HG03460 (cell line): ENCODE measurements around the gene GARNL3.

Source experiments
- ATAC-seq: cut with Tn5 transposase; IDR thresholded peaks from one replicate; pipeline ENCODE4 v1.9.1; 2021; ENCODE audit not compliant: unreplicated experiment

GARNL3 gene

DNA sequence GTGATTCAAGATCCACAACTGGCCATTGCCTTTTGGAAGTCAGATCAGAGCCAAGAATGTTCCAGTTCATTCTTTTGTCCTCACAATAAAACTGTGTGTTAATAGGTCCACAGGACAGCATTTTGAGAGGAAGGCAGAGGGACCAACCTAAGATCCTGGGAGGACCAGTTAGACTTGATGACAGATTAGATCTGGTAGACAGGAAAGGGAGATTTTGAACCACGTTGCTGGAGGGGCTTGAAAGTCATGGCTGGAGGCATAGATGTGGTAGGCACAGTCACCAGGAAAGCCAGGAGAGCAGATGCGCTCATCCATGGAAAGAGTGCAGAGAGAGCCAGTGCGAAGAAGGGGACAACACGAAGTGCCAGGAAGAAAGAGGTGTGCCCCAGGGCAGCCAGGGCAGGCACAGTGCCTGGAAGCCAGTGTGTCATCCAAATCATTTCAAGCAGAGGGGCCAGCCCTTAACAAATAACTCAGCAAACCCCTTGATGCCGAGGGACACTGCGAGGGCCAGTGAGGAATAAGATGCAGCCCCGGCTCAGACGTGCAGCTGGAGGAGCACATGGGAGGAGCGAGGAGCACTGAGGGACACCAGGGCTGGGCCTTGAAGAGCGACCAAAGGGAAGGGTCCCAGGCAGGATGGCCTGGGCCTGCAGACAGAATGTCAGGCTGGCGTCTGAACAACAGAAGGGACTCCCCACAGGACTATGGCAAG, 119.6 kb downstream of the GARNL3 start:
- ATAC-seq = no peak

DNA sequence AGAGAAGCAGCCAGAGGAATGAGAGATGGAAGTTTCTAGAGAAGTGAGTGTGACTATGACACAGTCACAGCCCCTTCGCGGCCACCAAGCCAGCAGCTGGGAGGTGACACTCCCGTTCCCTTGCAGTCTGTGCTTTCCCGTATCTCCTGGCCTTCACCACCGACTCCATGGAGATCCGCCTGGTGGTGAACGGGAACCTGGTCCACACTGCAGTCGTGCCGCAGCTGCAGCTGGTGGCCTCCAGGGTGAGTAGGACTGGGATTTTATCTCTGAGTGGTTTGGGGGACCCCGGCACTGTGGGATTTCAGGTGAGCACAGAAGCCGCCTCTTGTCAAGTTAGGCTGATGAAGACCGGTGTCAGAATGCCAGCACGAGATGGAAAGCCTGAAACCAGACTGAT, 120.3 kb downstream of the GARNL3 start:
- no peak for ATAC-seq

DNA sequence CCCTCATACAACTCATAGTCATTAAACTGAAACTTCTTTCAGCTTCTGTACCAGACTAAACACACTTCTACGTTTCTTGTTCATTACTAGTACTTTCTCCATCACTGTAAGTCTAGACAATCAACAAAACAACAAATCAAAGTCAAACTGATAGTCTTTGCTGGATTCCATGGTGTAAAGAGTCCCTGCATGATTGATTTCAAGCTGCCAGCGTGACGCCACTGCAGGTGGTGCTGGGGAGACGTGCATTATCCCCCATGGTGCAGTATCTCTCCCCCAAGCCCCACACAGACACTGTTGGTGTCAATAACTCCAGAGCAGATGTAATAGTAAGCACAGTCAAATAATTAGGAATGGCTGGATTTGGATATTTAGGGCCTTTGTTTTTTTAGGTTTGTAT, 121.7 kb downstream of the GARNL3 start:
- no peak for ATAC-seq

DNA sequence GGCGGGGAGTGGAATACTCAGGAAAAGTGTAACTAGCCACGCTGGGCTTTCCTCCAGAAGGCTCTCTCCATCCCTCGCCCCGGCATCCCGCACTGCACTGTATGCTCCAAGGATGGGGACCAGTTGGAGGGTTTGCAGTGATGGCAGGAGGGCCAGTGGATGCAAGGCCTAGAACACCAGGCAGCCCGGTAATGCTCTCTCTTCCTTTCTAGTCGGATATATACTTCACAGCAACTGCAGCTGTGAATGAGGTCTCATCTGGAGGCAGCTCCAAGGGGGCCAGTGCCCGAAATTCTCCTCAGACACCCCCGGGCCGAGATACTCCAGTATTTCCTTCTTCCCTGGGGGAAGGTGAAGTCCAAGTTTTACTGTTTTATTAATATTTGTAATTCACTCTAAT, 122.4 kb downstream of the GARNL3 start:
- no peak for ATAC-seq

- peak; percentile 80 for ATAC-seq
These were observed 123.7 kb downstream of the GARNL3 start for GRCh38 chr9:127388037-127388855.

DNA sequence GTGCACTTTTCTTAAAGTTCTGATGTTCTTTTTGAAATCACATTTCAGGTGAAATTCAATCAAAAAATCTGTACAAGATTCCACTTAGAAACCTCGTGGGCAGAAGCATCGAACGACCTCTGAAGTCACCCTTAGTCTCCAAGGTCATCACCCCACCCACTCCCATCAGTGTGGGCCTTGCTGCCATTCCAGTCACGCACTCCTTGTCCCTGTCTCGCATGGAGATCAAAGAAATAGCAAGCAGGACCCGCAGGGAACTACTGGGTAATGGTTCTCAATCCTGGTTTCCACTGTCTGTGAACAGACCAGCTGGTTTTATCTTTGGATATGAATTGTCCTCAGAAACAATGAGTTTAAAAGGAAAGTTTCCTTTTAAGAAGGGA, 124.3 kb downstream of the GARNL3 start:
- no peak for ATAC-seq

DNA sequence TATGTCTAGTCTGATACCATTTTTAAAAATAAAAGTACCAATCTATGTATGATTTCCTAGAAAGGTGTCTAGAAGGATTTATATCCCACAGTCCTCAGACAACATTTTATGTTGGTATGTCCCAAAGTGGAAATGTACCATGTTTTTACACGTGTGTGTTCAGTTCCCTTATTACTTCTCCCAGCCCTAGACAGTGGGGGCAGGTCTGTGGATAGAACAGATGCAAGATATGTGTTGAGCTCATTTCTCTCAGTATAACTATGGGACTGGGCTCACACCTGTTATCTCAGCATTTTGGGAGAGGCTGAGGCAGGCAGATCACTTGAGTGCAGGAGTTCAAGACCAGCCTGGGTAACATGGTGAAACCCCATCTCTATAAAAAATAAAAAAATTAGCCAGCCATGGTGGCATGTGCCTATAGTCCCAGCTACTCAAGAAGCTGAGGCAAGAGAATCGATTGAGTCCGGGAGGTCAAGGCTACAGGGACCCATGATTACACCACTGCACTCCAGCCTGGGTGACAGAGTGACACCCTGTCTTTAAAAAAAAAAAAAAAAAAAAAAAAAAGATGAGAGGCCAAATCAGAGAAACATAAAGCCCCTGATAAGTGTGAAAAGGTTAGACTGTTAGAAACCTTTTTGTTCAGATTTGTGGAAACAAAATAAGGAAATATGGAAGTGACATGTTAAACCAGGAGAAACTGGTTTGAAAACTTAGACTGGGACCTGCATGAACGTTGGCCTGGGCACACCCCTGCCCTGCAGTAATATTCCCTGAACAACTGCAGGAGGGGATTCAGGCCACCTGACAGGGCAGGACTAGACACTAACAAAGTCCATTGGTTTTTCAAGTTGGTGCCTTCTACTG, 125.0 kb downstream of the GARNL3 start:
- no peak for ATAC-seq

- no peak for ATAC-seq
These were observed 125.6 kb downstream of the GARNL3 start for GRCh38 chr9:127390248-127390545.

GRCh38 chr9:127390563-127390962, 126.0 kb downstream of the GARNL3 start:
- no peak for ATAC-seq

DNA sequence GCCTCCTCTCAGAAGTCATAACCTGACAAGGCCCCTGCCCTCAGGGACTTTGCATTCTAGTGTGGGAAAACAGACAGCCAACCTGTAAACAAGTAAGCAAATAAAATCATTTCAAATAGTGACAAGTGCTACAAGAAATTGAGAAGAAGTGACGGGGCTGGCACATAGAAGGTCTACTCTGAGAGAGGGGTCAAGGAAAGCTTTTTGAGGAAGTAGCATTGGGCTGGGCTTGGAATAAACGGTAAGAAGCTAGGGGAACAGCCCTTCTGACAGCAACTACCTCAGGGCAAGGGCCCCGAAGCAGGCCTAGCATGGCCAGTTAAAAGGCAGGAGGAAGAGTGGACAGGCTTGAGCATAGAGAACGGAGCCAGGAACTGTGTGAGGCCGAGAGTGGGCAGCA, 127.6 kb downstream of the GARNL3 start:
- no peak for ATAC-seq

DNA sequence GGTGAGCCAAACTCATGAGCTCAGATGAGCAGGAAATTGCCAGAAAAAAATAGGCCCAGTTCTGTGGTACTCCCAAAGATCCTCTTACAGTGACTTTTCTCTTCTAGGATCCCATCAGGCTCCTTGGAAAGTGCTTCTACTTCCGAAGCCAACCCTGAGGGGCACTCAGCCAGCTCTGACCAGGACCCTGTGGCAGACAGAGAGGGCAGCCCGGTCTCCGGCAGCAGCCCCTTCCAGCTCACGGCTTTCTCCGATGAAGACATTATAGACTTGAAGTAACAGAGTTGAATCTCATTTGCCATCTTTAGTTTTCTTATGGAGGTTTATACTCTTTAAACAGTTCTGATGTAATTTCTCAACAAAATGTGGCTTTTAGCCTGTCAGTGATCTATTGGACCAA, 128.4 kb downstream of the GARNL3 start:
- ATAC-seq = no peak

- no peak for ATAC-seq
These were observed 129.1 kb downstream of the GARNL3 start for GRCh38 chr9:127393645-127394044.

DNA sequence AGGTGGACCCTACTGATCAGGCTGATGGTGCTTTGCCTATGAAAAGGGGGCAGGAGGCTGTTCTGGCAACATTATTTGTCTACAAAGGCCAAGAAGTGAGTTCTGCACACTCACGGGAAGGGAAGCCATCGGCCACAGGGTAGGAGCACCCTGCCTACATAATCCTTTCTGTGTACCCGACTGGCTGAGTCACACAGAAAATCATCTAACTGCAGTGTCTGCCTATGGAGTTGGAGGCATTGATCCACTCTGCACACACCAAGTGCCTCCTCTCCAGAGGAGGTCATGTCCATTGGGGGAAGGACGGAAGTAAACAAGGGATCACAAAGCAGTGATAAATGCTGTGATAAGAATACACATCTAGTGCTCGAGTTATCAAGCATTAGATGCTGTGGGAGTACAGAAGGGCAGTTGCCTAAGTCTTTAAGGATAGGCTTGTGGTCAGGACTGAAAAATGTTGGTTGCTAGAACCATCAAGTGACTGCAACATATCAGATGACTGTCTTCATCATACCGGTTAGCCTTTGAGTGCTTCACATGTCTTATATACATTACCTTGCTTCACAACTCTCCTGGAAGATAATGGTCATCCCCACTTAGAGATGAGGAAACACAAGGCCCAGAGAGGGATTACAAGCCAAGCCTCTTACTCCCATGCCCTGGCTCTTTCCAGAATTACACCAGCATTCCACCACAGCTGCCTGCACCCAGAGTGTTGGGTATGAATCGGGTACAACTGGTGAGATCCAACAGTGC, 131.1 kb downstream of the GARNL3 start:
- no peak for ATAC-seq

DNA sequence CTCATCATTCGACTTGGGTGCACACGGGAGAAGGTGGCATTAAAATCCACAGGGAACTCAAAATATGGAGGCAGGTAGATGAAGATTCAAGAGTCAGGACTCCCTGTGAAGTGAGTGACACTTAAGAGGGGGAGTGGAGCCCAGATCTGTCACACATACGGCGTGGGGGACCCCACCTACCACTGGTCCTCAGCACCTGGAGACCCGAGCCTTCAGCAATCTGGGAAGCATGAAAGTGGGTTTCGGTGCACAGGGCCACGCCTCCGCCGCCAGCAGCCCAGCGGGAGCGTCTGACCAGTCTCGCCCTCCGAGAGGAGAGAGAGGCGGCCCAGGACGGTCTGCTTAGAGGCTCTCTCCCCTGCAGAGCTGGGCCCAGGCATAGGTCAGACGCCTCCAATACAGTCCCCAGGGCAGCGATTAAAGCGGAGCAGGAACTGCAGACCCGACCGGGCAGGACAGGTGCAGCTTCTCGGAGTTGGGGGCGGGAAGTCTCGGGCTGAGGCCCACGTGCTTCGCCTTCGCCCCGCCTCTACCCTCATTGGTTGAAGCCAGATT, 131.8 kb downstream of the GARNL3 start:
- no peak for ATAC-seq

DNA sequence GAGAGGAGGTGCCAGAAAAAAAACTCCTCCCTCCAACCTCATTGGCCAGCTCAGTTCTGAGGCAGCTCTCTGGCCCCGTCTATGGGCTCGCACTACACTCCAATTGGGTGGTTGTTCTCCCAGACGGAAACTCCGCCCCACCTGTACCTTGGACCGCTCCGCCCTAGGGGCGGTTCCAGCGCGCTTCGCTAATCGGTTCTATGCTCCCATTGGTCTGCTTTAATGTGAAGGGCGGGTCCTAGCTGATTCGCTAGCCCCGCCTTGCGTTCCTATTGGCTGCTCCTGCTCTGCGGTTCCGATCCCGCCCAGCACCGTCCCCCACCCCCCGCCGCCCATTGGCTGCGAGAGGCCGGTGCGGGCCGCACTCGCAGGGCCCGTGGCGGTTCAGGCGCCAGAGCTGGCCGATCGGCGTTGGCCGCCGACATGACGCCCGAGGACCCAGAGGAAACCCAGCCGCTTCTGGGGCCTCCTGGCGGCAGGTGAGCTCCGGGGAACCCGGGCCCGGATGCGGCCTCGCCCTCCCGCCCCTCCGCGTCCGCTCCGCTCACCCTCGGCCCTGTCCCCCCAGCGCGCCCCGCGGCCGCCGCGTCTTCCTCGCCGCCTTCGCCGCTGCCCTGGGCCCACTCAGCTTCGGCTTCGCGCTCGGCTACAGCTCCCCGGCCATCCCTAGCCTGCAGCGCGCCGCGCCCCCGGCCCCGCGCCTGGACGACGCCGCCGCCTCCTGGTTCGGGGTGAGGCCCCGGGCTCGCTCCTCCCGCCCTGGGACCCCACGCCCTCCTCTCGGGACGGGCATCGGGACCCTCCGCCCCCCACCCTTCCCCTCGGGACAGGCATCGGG, 132.5 kb downstream of the GARNL3 start, which contains the start of gene SLC2A8:
SLC2A8 (plus strand) TSS at position 362 of the 838 bp plus-strand sequence; CDS start at position 424, 62 bp downstream.
- ATAC-seq = peak; percentile 95

DNA sequence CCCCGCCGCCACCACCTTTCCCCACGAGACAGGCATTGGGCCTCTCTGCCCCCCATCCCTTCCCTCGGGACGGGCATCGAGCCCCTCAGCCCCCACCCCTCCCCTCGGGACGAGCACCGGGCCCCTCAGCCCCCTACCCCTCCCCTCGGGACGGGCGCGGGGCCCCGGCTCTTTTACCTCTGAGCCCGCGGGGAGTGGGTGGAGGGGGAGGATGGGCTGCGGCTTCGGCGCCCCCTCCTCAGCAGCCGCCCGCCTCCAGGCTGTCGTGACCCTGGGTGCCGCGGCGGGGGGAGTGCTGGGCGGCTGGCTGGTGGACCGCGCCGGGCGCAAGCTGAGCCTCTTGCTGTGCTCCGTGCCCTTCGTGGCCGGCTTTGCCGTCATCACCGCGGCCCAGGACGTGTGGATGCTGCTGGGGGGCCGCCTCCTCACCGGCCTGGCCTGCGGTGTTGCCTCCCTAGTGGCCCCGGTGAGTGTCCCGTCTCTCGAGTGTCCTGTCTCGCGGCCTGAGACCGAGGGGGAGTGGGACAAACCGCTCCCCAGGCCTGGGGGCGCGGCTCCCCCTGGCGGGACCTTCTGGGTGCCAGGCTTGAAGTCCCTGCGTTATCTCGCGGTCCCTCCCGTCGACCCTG, 133.2 kb downstream of the GARNL3 start:
- no peak for ATAC-seq

GRCh38 chr9:127398275-127398647, 133.7 kb downstream of the GARNL3 start:
- no peak for ATAC-seq

- no peak for ATAC-seq
These were observed 134.3 kb downstream of the GARNL3 start for GRCh38 chr9:127398715-127399400.
